ENCODE results near the gene DSCAM. TPM values are rescaled to one million over a fixed set of nuclear protein-coding genes. Genes with fewer than 3 reads are reported as not detected.

Gene DSCAM
- total and polyA plus RNA-seq, 2 experiments from 2014 or later, result 0.07 TPM; not detected in 1

DNA sequence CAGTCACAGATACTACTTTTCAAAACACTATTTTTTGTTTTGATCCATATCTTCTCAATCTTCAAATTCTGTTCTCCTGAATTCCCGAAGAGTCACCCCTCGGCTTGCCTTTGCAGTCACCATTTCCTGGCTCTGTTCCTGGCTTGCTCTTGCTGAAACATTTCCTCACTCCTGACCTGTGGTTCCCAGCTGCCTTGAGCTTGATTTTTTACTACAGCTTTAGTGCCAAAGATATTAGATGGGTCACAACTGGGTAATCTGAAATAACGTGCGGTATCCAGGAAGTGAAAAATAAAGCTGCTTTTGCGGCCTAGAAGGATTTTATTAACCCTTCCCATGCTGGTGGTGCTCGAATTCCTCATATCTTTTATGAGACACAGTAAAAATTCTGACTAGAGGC, 660.9 kb downstream of the DSCAM start:
- no peaks in the 10 kb centered on the region for H3K27me3 ChIP-seq (ENCODE audit: insufficient read depth)
- Mint-ChIP-seq H3K9me3 (peaks cover 94% of the 10 kb centered on the region), H3K4me3 (no peak overlapping the region), H3K27ac (no peak overlapping the region), H3K27me3 (ENCODE audit: insufficient read depth, low read depth, poor library complexity) (peaks cover 18% of the 10 kb centered on the region), H3K36me3 (ENCODE audit: low read depth) (peaks cover 39% of the 10 kb centered on the region), H3K4me1 (no peaks in the 10 kb centered on the region)
- no peaks in the 10 kb centered on the region for H3K79me2 ChIP-seq (replicated peaks; ENCODE audit: insufficient read depth)
- H3K9me2 ChIP-seq (ENCODE audit: insufficient read depth), result no peaks in the 10 kb centered on the region
- DNase-seq (ENCODE audit: low spot score) (no peak), ATAC-seq (no peak)
- H3K4me1 ChIP-seq (ENCODE audit: insufficient read depth), result no peaks in the 10 kb centered on the region
- no peak overlapping the region for H3K4me2 ChIP-seq
- H3K4me3 ChIP-seq, result no peak overlapping the region
- 0 out of 2 replicates have a peak, but pooled peaks cover 3% of the 10 kb centered on the region for H3K36me3 ChIP-seq (ENCODE audit: insufficient read depth)
- H3K27ac ChIP-seq (ENCODE audit: low read depth), result no peak overlapping the region
- TF ChIP-seq CREB1 (CRISPR knock-in tag; IDR thresholded peaks at IDR 0.05; ENCODE audit: low read depth), result no peak
- TF ChIP-seq ZNF331 (CRISPR knock-in tag; IDR thresholded peaks at IDR 0.05; ENCODE audit: low read depth), result no peak
- no peak for TF ChIP-seq NANOG (IDR thresholded peaks at IDR 0.05; ENCODE audit: borderline replicate concordance)
- TF ChIP-seq EZH2 (IDR thresholded peaks at IDR 0.05; ENCODE audit: low read depth, unreplicated experiment), result no peak
- TF ChIP-seq, protein P1, sequence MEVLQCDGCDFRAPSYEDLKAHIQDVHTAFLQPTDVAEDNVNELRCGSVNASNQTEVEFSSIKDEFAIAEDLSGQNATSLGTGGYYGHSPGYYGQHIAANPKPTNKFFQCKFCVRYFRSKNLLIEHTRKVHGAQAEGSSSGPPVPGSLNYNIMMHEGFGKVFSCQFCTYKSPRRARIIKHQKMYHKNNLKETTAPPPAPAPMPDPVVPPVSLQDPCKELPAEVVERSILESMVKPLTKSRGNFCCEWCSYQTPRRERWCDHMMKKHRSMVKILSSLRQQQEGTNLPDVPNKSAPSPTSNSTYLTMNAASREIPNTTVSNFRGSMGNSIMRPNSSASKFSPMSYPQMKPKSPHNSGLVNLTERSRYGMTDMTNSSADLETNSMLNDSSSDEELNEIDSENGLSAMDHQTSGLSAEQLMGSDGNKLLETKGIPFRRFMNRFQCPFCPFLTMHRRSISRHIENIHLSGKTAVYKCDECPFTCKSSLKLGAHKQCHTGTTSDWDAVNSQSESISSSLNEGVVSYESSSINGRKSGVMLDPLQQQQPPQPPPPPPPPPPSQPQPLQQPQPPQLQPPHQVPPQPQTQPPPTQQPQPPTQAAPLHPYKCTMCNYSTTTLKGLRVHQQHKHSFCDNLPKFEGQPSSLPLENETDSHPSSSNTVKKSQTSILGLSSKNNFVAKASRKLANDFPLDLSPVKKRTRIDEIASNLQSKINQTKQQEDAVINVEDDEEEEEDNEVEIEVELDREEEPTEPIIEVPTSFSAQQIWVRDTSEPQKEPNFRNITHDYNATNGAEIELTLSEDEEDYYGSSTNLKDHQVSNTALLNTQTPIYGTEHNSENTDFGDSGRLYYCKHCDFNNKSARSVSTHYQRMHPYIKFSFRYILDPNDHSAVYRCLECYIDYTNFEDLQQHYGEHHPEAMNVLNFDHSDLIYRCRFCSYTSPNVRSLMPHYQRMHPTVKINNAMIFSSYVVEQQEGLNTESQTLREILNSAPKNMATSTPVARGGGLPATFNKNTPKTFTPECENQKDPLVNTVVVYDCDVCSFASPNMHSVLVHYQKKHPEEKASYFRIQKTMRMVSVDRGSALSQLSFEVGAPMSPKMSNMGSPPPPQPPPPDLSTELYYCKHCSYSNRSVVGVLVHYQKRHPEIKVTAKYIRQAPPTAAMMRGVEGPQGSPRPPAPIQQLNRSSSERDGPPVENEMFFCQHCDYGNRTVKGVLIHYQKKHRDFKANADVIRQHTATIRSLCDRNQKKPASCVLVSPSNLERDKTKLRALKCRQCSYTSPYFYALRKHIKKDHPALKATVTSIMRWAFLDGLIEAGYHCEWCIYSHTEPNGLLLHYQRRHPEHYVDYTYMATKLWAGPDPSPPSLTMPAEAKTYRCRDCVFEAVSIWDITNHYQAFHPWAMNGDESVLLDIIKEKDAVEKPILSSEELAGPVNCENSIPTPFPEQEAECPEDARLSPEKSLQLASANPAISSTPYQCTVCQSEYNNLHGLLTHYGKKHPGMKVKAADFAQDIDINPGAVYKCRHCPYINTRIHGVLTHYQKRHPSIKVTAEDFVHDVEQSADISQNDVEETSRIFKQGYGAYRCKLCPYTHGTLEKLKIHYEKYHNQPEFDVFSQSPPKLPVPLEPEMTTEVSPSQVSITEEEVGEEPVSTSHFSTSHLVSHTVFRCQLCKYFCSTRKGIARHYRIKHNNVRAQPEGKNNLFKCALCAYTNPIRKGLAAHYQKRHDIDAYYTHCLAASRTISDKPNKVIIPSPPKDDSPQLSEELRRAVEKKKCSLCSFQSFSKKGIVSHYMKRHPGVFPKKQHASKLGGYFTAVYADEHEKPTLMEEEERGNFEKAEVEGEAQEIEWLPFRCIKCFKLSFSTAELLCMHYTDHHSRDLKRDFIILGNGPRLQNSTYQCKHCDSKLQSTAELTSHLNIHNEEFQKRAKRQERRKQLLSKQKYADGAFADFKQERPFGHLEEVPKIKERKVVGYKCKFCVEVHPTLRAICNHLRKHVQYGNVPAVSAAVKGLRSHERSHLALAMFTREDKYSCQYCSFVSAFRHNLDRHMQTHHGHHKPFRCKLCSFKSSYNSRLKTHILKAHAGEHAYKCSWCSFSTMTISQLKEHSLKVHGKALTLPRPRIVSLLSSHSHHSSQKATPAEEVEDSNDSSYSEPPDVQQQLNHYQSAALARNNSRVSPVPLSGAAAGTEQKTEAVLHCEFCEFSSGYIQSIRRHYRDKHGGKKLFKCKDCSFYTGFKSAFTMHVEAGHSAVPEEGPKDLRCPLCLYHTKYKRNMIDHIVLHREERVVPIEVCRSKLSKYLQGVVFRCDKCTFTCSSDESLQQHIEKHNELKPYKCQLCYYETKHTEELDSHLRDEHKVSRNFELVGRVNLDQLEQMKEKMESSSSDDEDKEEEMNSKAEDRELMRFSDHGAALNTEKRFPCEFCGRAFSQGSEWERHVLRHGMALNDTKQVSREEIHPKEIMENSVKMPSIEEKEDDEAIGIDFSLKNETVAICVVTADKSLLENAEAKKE (CRISPR knock-in tag; IDR thresholded peaks at IDR 0.05), result no peak
- no peak for TF ChIP-seq STAT1 (IDR thresholded peaks at IDR 0.05; ENCODE audit: unreplicated experiment)
- TF ChIP-seq, protein P2, sequence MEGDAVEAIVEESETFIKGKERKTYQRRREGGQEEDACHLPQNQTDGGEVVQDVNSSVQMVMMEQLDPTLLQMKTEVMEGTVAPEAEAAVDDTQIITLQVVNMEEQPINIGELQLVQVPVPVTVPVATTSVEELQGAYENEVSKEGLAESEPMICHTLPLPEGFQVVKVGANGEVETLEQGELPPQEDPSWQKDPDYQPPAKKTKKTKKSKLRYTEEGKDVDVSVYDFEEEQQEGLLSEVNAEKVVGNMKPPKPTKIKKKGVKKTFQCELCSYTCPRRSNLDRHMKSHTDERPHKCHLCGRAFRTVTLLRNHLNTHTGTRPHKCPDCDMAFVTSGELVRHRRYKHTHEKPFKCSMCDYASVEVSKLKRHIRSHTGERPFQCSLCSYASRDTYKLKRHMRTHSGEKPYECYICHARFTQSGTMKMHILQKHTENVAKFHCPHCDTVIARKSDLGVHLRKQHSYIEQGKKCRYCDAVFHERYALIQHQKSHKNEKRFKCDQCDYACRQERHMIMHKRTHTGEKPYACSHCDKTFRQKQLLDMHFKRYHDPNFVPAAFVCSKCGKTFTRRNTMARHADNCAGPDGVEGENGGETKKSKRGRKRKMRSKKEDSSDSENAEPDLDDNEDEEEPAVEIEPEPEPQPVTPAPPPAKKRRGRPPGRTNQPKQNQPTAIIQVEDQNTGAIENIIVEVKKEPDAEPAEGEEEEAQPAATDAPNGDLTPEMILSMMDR (conservative IDR thresholded peaks at IDR 0.05; ENCODE audit: low read depth in 2 of 2), result no peak
- TF ChIP-seq ETS1 (IDR thresholded peaks at IDR 0.05), result no peak
- TF ChIP-seq EZH2phosphoT487 (IDR thresholded peaks at IDR 0.05; ENCODE audit: unreplicated experiment), result no peak
- TF ChIP-seq JUNB (IDR thresholded peaks at IDR 0.05; ENCODE audit: unreplicated experiment), result no peak
- TF ChIP-seq ZNF114 (CRISPR knock-in tag; IDR thresholded peaks at IDR 0.05), result no peak
- no peak for TF ChIP-seq REST (IDR thresholded peaks at IDR 0.05; ENCODE audit: unreplicated experiment)
- no peak for TF ChIP-seq POLR2AphosphoS5 (IDR thresholded peaks at IDR 0.05; ENCODE audit: low read depth)
- H4K20me1 ChIP-seq (replicated peaks; ENCODE audit: insufficient read depth), result no peaks in the 10 kb centered on the region
- no peaks in the 10 kb centered on the region for H3F3A ChIP-seq (replicated peaks; ENCODE audit: low read depth)
- H2AFZ ChIP-seq, result no peak overlapping the region

Measured in GM23338 (cell line).